A549 treated with AZD9567 at 1 μM for 4 hours (cell line): ENCODE measurements around the gene PAH. TPM values are rescaled to one million over a fixed set of nuclear protein-coding genes. Genes with fewer than 3 reads are reported as not detected.

Experiments
- total RNA-seq: library from RNA; stranded (reverse); fragments of 200-300 nt; extraction: Qiagen RNA extraction; gene quantifications from 5 replicates; pipeline ENCODE4 v1.2.3, GENCODE V29; 2022; ENCODE audit not compliant: insufficient read depth

Gene PAH
- not detected in 5 replicates for total RNA-seq

GRCh38 chr12:102917026-102917787 is at the start of gene PAH:
Gene PAH (minus strand): TSS chr12:102917244. CDS start chr12:102917130, 114 bp downstream.

DNA sequence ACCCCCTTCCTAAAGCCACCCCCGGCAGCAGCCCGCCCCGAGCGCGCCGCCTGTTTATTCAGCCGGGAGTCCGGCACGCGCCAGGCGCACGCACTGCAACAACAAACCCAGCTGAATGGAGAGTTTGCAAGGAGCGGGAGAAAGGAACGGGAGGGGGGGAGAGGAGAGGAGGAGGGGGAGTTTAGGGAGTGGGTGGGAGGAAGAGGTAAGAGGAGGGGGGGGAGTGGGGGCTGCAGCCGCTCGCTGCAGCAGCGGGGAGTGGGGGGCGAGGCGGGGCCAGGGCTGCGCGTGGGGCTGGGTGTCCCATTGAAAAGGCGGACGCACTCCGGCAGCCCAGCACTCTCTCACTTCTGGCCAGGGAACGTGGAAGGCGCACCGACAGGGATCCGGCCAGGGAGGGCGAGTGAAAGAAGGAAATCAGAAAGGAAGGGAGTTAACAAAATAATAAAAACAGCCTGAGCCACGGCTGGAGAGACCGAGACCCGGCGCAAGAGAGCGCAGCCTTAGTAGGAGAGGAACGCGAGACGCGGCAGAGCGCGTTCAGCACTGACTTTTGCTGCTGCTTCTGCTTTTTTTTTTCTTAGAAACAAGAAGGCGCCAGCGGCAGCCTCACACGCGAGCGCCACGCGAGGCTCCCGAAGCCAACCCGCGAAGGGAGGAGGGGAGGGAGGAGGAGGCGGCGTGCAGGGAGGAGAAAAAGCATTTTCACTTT is 40.5 kb upstream of the PAH start, which contains the start of gene ASCL1:
Gene ASCL1 (plus strand): TSS at position 336 of the 712 bp plus-strand sequence. CDS start 571 bp downstream, outside the sequence.

Other genes starting within 250 kb of the PAH start
- not detected in 5 replicates for gene ASCL1, start 40.4 kb upstream of the PAH start, total RNA-seq